ENCODE results near the gene SCYGR4.
"Not testable (repeated sequence)": the region's sequence is repeated elsewhere in the genome, so short reads cannot be mapped to it uniquely, and the experiment has no call there.

SCYGR4 gene

GRCh38 chr2:227617316-227618230 is at the start of gene SCYGR4:
SCYGR4 (plus strand) TSS chr2:227617498; CDS start chr2:227617498, 0 bp downstream.
- no peak for DNase-seq (ENCODE audit: low read depth)

DNA sequence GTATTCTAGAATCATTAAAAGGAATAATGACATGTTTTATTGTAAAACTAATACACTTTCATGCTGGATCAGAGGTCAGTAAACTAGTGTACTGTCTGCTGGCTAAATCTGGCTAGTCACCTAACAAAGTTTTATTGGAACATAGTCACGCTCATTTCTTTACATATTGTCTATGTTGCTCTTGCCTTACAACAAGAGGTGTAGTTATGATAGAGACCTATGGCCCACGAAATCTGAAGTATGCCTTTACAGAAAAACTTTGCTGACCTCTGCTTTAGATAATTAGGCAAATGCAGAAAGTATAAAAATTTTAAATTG is 48.5 kb upstream of the SCYGR4 start:
- DNase-seq (ENCODE audit: low read depth), result no peak

DNA sequence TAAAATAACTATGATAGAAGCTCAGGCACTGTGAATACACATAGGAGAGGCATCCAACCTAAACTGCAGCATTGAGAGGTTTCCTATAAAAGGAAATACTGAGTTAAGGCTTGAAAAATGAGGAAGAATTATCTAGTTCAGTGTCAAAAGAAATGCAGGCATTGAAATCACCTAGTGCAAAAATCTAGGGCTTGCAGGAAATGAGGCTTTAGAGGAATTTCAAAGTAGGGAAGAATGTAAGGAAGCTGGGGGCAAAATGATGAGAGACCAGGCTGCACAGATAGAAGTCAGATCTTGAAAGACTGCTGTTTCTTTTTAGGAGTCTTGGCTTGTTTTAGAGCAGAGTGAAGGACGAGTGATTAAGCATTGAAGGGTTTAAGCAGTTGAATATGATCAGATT is 46.7 kb upstream of the SCYGR4 start:
- no peak for DNase-seq (ENCODE audit: low read depth)

GRCh38 chr2:227576110-227576509 is 41.2 kb upstream of the SCYGR4 start:
- no peak for DNase-seq (ENCODE audit: low read depth)

GRCh38 chr2:227576812-227577211 is 40.5 kb upstream of the SCYGR4 start:
- DNase-seq (ENCODE audit: low read depth), result no peak

DNA sequence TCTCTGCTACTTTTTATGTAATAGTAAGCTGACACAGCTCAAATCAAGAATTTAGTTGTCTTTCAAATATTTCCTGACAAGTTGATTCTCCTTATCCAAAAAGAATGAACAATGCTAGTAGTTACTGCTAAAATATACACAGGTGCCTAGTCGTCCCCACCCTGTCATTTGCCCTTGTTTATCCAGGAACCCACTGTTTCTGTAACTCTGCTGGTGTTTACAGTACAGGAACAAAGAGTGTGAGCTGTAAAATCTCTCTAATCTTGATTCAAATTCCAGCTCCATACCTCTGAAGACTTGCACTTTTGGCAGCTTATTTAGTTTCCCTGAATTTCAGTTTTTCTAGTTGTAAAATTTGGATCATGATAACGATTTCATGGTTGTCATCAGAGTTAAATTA is 39.7 kb upstream of the SCYGR4 start:
- DNase-seq (ENCODE audit: low read depth), result no peak

DNA sequence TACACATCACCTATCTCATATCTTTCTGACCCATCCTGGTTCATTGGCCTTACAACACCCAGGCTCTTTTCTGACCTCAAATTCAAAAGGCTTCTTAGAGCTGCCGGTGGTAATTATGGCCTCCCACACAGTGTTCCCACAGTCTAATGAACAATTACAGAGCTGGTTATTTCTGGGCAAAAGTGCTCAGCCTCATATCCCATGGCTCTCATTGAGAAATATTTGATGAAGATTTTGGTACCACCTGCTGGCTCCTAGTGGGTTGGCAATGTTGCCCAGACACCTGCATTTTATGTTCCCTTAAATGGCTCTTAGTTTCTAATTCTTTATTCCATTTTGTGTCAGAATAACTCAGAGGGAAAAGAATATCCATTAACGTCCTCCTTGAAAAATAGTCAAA is 38.7 kb upstream of the SCYGR4 start:
- no peak for DNase-seq (ENCODE audit: low read depth)

DNA sequence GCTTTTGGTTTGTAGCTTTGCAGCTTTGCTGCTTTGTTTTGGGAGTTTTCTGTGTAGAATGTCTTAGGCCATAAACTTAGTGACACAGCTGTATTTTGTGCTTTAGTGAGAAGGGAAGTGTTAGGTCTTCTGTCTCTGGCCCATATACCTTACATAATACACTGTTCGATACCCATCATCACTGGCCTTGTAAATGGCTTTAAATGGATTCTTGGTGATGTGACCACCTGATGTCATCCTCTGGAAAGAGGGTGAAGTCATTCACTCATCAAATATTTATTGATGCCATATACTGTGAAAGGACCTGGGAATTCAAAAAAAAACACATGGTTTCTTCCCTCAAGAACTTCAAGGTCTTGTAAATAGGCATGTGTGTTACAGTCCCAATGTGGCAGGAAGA is 37.5 kb upstream of the SCYGR4 start:
- no peak for DNase-seq (ENCODE audit: low read depth)

DNA sequence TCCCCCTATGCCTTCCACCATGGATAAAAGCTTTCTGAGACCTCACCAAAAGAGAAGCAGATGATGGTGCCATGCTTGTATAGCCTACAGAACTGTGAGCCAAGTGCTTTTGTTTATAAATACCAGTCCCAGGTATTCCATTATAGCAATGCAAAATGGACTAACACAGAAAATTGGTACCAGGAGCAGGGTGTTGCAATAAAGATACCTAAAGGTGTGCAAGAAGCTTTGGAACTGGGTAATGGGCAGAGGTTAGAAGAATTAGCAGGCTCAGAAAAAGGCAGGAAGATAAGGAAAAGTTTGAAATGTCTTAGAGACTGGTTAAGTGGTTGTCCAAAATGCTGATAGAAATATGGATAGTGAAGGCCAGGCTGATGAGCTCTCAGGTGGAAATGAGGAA is 34.9 kb upstream of the SCYGR4 start:
- DNase-seq (ENCODE audit: low read depth), result no peak

DNA sequence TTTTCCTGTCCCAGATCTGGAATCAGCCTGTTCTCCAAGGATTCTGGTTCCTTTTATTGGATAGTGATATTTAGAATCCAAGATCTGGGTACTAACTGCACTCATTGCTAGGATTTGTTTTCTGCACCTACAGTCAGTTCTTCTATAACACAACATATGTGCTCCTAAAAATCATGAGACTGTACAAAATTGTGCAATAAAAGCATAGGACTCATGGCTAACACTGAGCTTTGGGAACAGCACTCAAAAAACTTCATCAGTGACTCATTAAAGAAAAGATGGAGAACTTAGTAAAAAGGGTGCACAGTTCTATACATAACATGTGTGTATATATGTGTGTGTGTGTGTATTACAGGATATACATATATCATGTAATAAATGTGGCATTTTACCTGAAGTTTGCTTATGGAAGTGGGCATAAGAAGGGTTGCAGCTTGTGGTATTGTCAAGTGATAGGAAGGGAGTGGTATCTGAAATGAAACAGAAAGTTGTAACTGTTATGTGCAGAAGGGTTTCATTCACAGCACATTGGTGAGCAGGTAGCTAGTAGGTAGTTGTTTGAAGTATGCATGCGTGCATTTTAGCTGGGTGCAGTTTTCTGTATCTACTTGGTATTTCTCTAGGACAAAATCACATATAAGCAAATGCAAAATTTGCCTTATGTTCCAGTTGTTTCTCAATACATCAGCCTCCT is 24.5 kb upstream of the SCYGR4 start:
- DNase-seq (ENCODE audit: low read depth), result no peak

- DNase-seq (ENCODE audit: low read depth), result no peak
Measured at GRCh38 chr2:227595797-227596196, 21.5 kb upstream of the SCYGR4 start.

GRCh38 chr2:227597036-227597435 is 20.3 kb upstream of the SCYGR4 start:
- DNase-seq (ENCODE audit: low read depth), result no peak

GRCh38 chr2:227597998-227598397 is 19.3 kb upstream of the SCYGR4 start:
- DNase-seq (ENCODE audit: low read depth), result no peak

- DNase-seq (ENCODE audit: low read depth), result not testable (repeated sequence)
Measured at GRCh38 chr2:227598835-227599503, 18.3 kb upstream of the SCYGR4 start, which contains the start of gene SCYGR2. SCYGR2 (plus strand) TSS chr2:227598893; CDS start chr2:227598893, 0 bp downstream.

DNA sequence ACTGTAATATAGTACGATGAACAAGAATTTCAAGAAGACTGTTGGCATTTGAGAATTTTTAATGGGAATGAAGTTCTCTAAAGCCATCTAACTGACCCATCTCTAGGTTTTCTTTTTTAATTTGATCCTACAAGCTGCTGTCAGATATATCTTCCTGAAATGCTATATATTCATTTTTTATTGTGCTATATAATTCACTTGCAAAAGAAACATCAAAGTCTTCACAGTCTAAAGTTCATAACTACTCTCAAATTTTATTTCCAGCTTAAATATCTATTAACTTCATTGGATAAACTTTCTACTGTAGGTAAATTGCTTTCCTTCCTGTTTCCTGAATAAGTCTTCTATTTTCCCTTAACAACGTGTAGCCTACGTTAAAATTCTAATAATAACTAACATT is 14.9 kb upstream of the SCYGR4 start:
- no peak for DNase-seq (ENCODE audit: low read depth)

- no peak for DNase-seq (ENCODE audit: low read depth)
Measured at GRCh38 chr2:227606476-227606875, 10.8 kb upstream of the SCYGR4 start.

DNA sequence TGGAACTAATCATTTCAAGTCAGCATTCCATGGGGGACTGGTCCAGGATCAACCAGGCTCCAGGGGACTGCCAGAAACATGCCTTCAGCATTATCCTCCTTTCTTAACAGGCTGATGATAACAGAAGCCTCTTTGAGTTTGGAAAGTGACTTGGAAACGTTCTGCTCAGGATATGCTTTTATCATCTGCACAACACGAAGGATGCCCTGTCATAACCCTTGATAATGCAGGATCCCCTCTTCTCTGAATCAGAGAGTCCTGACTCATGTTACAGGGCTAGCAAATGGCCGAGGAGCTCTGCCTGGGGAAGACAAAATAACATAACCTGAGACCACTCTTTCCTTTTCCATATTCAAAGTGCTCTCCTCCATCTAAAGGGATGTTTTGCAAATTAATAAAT is 9.4 kb upstream of the SCYGR4 start:
- no peak for DNase-seq (ENCODE audit: low read depth)

- DNase-seq (ENCODE audit: low read depth), result no peak
Measured at GRCh38 chr2:227608561-227609338, 8.5 kb upstream of the SCYGR4 start.

DNA sequence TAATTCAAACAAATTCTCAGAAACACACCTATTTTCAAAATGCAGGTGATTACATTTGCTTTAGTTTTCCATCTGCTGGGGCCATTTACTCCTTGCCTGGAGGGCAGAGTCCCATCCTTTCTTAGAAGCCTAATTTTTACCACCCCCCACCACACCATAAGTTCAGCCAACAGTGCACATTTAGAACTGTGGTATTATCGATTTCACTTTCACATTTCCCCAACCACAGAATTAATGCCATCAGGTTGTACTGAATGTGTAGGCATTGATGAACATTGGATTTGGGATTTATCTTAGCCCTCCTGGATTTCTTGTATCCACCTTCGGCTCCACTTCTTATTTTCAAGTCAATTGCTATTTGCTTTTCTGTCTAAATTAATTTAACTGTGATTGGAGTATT is 7.2 kb upstream of the SCYGR4 start:
- no peak for DNase-seq (ENCODE audit: low read depth)

GRCh38 chr2:227612546-227613271 is 4.6 kb upstream of the SCYGR4 start:
- DNase-seq (ENCODE audit: low read depth), result no peak

DNA sequence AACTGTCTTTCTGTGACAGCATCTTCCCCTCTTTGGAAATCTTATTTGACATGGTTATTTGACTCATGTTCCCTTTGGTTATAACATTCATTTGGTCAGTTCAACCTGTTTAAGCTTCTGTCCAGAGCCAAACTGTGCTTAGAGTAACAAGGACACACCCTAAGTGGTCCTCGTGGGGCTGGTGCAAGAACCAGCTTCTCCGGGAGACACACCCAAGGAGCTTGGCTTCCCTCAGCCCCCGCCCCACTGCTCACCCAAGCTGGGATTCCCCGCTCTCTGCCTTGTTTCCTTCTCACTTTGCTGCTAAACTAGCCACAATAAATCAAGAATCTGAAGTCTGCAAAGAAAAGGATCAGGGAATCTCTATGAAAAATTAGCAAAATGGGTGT is 4.0 kb upstream of the SCYGR4 start:
- no peak for DNase-seq (ENCODE audit: low read depth)

Measured in fibroblast of the conjunctiva (primary cell).